Neural cell (in vitro differentiated cells): Measurements from ENCODE around the gene CDC37L1. TPM values are rescaled to one million over a fixed set of nuclear protein-coding genes. Genes with fewer than 3 reads are reported as not detected.

ENCODE experiments used
- H2AFZ ChIP-seq: fragments of 200-600, 300-800 bp; sonication (generic), shearing (Covaris generic); 2 replicates; pipeline ENCODE4 v1.6.0; 2014; ENCODE audit warnings: low read depth, mild to moderate bottlenecking, antibody characterized with exemption, low read length, moderate library complexity
- H3F3A ChIP-seq: fragments of 200-600 bp; shearing (Covaris generic); 2 replicates; pipeline ENCODE4 v1.6.1; 2016; ENCODE audit warnings: mild to moderate bottlenecking, moderate library complexity, mixed read lengths, antibody characterized with exemption, low read length; ENCODE audit not compliant: insufficient read depth, poor library complexity, severe bottlenecking
- H3K27ac ChIP-seq: fragments of 200-600, 300-800 bp; sonication (generic), shearing (Covaris generic); 2 replicates; pipeline ENCODE4 v1.5.1; 2014; ENCODE audit warnings: mild to moderate bottlenecking, low read length, moderate library complexity
- H3K27me3 ChIP-seq: fragments of 300-800, 200-600 bp; sonication (generic), shearing (Covaris generic); 2 replicates; pipeline ENCODE4 v1.6.0; 2014; ENCODE audit warnings: mild to moderate bottlenecking, low read depth, low read length, moderate library complexity; ENCODE audit not compliant: insufficient read depth
- H3K36me3 ChIP-seq: fragments of 300-800, 200-600 bp; sonication (generic), shearing (Covaris generic); 2 replicates; pipeline ENCODE4 v1.5.1; 2014; ENCODE audit warnings: mild to moderate bottlenecking, antibody characterized with exemption, low read length, moderate library complexity; ENCODE audit not compliant: insufficient read depth
- H3K4me2 ChIP-seq: fragments of 300-800, 200-600 bp; sonication (generic), shearing (Covaris generic); 2 replicates; pipeline ENCODE4 v1.6.0; 2014; ENCODE audit warnings: mild to moderate bottlenecking, low read length
- H3K4me3 ChIP-seq: fragments of 300-800, 200-600 bp; sonication (generic), shearing (Covaris generic); 2 replicates; pipeline ENCODE4 v1.5.1; 2014; ENCODE audit warnings: mild to moderate bottlenecking, low read length, moderate library complexity
- H3K79me2 ChIP-seq: fragments of 200-600 bp; shearing (Covaris generic); replicated peaks from 2 replicates; pipeline ENCODE4 v1.6.0; 2014; ENCODE audit warnings: mild to moderate bottlenecking, low read length, moderate library complexity; ENCODE audit not compliant: insufficient read depth
- H3K9ac ChIP-seq: fragments of 300-800, 200-600 bp; sonication (generic), shearing (Covaris generic); 2 replicates; pipeline ENCODE4 v1.6.1; 2016; ENCODE audit warnings: mild to moderate bottlenecking, low read length, mixed read lengths
- H3K9me2 ChIP-seq: fragments of 200-600 bp; shearing (Covaris generic); 2 replicates; pipeline ENCODE4 v1.6.1; 2016; ENCODE audit warnings: mild to moderate bottlenecking, low read length, mixed read lengths; ENCODE audit not compliant: insufficient read depth
- H3K9me3 ChIP-seq: fragments of 200-600, 300-800 bp; sonication (generic), shearing (Covaris generic); 2 replicates; pipeline ENCODE4 v1.6.1; 2016; ENCODE audit warnings: mild to moderate bottlenecking, mixed run types, low read length, moderate library complexity, mixed read lengths
- H4K20me1 ChIP-seq: fragments of 200-600 bp; shearing (Covaris generic); 2 replicates; pipeline ENCODE4 v1.6.1; 2016; ENCODE audit warnings: mild to moderate bottlenecking, mixed run types; ENCODE audit not compliant: insufficient read depth
- EP300 ChIP-seq: fragments of 450-650 bp; conservative IDR thresholded peaks from 2 replicates; pipeline ENCODE4 v1.6.1; 2014; ENCODE audit warnings: antibody characterized with exemption, mild to moderate bottlenecking, moderate library complexity; ENCODE audit not compliant: poor library complexity, severe bottlenecking
- EZH2 ChIP-seq: fragments of 200-600, 300-800 bp; shearing (Covaris generic), sonication (generic); IDR thresholded peaks from 2 replicates; pipeline ENCODE4 v1.6.1; 2014; ENCODE audit warnings: antibody characterized with exemption, low read length, borderline replicate concordance, mild to moderate bottlenecking; ENCODE audit not compliant: insufficient read depth, poor library complexity, severe bottlenecking
- MXI1 ChIP-seq: fragments of 450-650 bp; conservative IDR thresholded peaks from 2 replicates; pipeline ENCODE4 v1.6.1; 2014; ENCODE audit warnings: antibody characterized with exemption, mild to moderate bottlenecking; ENCODE audit not compliant: poor library complexity, severe bottlenecking
- POLR2AphosphoS5 ChIP-seq: IDR thresholded peaks from 2 replicates; pipeline ENCODE4 v1.6.1; 2012
- RAD21 ChIP-seq: fragments of 450-650 bp; conservative IDR thresholded peaks from 2 replicates; pipeline ENCODE4 v1.6.1; 2014; ENCODE audit warnings: antibody characterized with exemption, mild to moderate bottlenecking, moderate library complexity
- SMC3 ChIP-seq: fragments of 450-650 bp; conservative IDR thresholded peaks from 2 replicates; pipeline ENCODE4 v1.6.1; 2014; ENCODE audit warnings: antibody characterized with exemption, mild to moderate bottlenecking, moderate library complexity; ENCODE audit not compliant: poor library complexity
- TAF1 ChIP-seq: IDR thresholded peaks from 2 replicates; pipeline ENCODE4 v1.6.1; 2012; ENCODE audit warnings: low read depth
- polyA plus RNA-seq: library from polyadenylated mRNA; depleted of rRNA; stranded (reverse); fragments of >200 nt; gene quantifications from 2 replicates; pipeline ENCODE4 v1.2.3, GENCODE V29; 2014
- TF ChIP-seq, protein P1 (sequence below): IDR thresholded peaks from 2 replicates; pipeline ENCODE4 v1.6.1; 2012; ENCODE audit warnings: borderline replicate concordance
- TF ChIP-seq, protein P2 (sequence below): fragments of 450-650 bp; IDR thresholded peaks from 2 replicates; pipeline ENCODE4 v1.5.1; 2014; ENCODE audit warnings: antibody characterized with exemption, mild to moderate bottlenecking, moderate library complexity; ENCODE audit not compliant: poor library complexity, severe bottlenecking

The CDC37L1 gene
- polyA plus RNA-seq, 1 donor from 2014 or later, result 34.7 TPM

DNA sequence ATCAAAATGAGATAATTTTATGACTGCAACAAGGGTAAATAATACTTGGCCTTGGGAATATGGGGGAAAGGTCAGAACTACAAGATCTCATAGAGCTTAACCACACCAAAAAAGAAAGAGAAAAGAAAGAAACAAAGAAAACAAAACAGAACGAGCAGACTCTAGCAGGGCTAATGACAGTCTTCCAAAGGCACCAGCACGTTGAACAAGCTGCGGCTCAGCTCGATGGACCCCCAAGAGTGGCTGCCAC lies 60.9 kb downstream of the CDC37L1 start:
- no peaks in the 10 kb centered on the region for H3K27me3 ChIP-seq
- peak overlapping the region; percentile 60 for H2AFZ ChIP-seq
- no peaks in the 10 kb centered on the region for H3F3A ChIP-seq
- peak overlapping the region; percentile 83 for H3K4me2 ChIP-seq
- H3K4me3 ChIP-seq, result peak overlapping the region; percentile 97
- H3K9me2 ChIP-seq, result no peaks in the 10 kb centered on the region
- H3K9ac ChIP-seq, result peak overlapping the region; percentile 79
- H4K20me1 ChIP-seq, result no peaks in the 10 kb centered on the region
- H3K36me3 ChIP-seq, result no peaks in the 10 kb centered on the region
- H3K27ac ChIP-seq, result no peak overlapping the region
- H3K79me2 ChIP-seq, result peaks cover 42% of the 10 kb centered on the region
- TF ChIP-seq TAF1, result no peak
- no peaks in the 10 kb centered on the region for H3K9me3 ChIP-seq

DNA sequence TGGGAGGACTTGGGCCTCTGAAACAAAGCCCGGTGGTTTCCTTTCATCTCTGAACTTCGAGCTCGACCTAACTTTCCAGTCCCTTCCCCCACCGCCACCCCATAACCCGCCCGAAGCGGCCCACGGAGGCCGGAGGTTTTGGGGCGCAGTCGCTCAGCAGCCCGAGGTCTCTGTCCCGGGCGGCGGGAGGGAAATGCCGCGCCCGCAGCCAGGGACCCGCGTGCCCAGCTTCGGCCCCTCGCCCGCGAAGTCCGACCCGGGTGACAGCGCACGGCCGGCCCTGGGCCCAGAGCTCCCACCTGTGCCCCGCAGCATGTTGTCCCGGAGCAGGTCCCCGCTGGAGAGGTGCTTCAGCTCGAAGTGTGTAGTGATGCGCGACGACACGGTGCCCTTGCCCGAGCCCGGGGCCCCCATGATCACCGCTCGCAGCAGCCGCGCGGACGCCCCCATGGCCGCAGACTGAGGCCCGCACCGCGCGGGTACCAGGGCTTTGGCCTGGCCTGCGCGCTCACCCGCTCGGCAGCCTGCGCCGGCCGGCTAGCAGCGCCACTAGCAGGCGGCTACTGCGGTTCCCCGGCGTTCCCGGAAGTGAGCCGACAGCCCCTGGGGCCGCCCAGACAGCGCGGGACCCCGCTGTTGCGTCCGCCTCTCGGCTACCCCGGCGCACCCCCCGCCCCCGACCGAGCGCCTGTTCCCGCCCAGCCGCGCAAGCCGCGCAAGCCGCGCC lies 61.4 kb downstream of the CDC37L1 start, which contains the start of gene AK3:
AK3 (minus strand) TSS at position 565 of the 727 bp plus-strand sequence; CDS start at position 450, 115 bp downstream.
- Histone ChIP-seq H4K20me1 (no peaks in the 10 kb centered on the region), H3F3A (no peaks in the 10 kb centered on the region), H3K9me2 (no peaks in the 10 kb centered on the region), H3K79me2 (peaks cover 42% of the 10 kb centered on the region), H3K4me3 (peak within 1 kb of the TSS; percentile 97), H3K27ac (peak within 1 kb of the TSS; percentile 52), H3K27me3 (no peaks in the 10 kb centered on the region), H3K36me3 (no peaks in the 10 kb centered on the region), H3K9me3 (no peaks in the 10 kb centered on the region), H3K9ac (peak within 1 kb of the TSS; percentile 79), H2AFZ (peak within 1 kb of the TSS; percentile 87), H3K4me2 (peak within 1 kb of the TSS; percentile 83)
- TF ChIP-seq, protein P1, sequence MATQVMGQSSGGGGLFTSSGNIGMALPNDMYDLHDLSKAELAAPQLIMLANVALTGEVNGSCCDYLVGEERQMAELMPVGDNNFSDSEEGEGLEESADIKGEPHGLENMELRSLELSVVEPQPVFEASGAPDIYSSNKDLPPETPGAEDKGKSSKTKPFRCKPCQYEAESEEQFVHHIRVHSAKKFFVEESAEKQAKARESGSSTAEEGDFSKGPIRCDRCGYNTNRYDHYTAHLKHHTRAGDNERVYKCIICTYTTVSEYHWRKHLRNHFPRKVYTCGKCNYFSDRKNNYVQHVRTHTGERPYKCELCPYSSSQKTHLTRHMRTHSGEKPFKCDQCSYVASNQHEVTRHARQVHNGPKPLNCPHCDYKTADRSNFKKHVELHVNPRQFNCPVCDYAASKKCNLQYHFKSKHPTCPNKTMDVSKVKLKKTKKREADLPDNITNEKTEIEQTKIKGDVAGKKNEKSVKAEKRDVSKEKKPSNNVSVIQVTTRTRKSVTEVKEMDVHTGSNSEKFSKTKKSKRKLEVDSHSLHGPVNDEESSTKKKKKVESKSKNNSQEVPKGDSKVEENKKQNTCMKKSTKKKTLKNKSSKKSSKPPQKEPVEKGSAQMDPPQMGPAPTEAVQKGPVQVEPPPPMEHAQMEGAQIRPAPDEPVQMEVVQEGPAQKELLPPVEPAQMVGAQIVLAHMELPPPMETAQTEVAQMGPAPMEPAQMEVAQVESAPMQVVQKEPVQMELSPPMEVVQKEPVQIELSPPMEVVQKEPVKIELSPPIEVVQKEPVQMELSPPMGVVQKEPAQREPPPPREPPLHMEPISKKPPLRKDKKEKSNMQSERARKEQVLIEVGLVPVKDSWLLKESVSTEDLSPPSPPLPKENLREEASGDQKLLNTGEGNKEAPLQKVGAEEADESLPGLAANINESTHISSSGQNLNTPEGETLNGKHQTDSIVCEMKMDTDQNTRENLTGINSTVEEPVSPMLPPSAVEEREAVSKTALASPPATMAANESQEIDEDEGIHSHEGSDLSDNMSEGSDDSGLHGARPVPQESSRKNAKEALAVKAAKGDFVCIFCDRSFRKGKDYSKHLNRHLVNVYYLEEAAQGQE, result peak; percentile 71
- TF ChIP-seq POLR2AphosphoS5 (peak; percentile 48), EP300 (no peak), TAF1 (peak; percentile 46), RAD21 (no peak), EZH2 (no peak), SMC3 (peak; percentile 14), MXI1 (peak; percentile 6)
- TF ChIP-seq, protein P2, sequence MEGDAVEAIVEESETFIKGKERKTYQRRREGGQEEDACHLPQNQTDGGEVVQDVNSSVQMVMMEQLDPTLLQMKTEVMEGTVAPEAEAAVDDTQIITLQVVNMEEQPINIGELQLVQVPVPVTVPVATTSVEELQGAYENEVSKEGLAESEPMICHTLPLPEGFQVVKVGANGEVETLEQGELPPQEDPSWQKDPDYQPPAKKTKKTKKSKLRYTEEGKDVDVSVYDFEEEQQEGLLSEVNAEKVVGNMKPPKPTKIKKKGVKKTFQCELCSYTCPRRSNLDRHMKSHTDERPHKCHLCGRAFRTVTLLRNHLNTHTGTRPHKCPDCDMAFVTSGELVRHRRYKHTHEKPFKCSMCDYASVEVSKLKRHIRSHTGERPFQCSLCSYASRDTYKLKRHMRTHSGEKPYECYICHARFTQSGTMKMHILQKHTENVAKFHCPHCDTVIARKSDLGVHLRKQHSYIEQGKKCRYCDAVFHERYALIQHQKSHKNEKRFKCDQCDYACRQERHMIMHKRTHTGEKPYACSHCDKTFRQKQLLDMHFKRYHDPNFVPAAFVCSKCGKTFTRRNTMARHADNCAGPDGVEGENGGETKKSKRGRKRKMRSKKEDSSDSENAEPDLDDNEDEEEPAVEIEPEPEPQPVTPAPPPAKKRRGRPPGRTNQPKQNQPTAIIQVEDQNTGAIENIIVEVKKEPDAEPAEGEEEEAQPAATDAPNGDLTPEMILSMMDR, result peak; percentile 47
